ENCODE data around the gene POC1A. TPM values are rescaled to one million over a fixed set of nuclear protein-coding genes. Genes with fewer than 3 reads are reported as not detected.

POC1A gene
- total and polyA plus RNA-seq, 10 of the 15 experiments (the other 5 are each of a cell fraction or from before 2014, with no cell fraction given) = 8.5 to 49.8 (median 23.5) TPM

DNA sequence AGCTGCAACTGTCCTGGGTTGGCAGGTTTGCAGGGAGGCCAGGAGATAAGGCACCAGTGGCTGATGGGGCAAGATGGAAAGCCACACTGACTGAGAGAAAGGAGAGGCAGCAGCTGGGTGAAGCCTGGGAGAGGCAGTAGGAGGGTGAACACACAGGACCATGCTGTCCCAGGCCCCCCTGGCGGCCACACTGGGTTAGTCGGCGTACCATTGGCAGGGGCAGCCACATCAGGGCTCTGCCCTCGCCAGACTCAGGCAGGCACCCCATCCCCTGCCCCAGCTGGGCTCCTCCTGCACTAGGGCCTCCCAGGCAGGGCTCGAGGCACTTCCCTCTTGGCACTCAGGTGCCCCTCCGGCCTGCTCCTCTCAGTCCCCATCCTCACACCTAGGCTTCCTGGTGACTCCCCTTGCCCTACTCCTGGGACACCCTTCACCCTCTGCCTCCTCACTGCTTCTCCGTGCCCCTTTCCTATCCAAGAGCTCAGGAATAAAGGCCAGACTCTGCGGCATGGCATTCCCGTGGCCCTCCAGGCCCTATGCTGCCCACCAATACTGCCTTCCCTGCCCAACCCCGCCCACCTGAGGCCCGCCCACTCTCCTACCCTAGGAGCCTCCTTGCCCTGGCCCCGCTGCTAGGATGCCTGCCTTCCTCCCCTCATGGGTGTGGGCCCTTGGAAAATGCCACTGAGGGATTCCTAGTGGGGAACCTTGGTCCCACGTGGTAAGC is 69.1 kb downstream of the POC1A start (continued):
- TF ChIP-seq, protein P1, sequence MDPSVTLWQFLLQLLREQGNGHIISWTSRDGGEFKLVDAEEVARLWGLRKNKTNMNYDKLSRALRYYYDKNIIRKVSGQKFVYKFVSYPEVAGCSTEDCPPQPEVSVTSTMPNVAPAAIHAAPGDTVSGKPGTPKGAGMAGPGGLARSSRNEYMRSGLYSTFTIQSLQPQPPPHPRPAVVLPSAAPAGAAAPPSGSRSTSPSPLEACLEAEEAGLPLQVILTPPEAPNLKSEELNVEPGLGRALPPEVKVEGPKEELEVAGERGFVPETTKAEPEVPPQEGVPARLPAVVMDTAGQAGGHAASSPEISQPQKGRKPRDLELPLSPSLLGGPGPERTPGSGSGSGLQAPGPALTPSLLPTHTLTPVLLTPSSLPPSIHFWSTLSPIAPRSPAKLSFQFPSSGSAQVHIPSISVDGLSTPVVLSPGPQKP (IDR thresholded peaks at IDR 0.05; ENCODE audit: low read depth, low read length) = no peak
- TF ChIP-seq EP300 (IDR thresholded peaks at IDR 0.05; ENCODE audit: borderline replicate concordance in 1 of 2, control insufficient read depth in 1 of 2, low read depth in 2 of 2, low read length in 2 of 2) (no peak), HDGF (IDR thresholded peaks at IDR 0.05) (no peak), NRF1 (conservative IDR thresholded peaks at IDR 0.05; ENCODE audit: low read depth, low read length) (no peak), SUZ12 (IDR thresholded peaks at IDR 0.05; ENCODE audit: unreplicated experiment) (no peak)

DNA sequence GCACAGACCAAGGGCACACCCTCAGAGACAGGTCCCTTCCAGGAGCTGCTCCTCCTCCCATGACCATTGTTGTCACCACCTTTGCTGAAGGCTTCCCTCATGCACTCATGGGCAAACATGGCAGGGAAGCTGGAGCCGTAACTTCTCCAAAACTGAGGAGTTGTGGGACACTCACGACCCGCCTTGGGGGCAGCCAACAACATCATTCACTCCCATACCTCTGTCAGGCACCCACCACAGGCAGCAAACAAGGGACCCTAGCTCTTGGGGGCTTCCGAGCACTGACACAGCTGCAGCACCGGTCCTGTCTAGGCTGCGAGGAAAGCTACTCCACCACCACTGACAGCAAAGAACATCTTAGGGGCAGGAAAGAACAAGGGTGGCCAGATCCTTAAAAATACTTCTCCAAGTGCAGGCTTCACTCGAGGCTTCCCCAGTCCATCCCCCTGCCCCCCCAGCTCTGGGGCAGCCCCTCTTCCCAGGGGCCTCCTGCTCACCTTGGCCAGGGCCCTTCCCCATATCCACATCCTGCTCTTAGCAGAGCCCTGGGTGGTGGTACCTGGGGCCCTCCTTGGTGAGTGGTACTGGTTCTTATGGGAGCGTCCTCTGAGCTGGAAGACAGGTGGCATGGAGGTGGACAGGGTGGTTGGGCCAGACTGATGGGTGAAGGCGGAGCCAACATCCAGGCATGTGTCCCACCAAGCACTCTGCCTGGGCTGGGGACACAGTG is 69.8 kb downstream of the POC1A start:
- H3K79me2 ChIP-seq (ENCODE audit: control insufficient read depth, insufficient read depth, low read length) = no peaks in the 10 kb centered on the region
- H4K20me1 ChIP-seq (ENCODE audit: control insufficient read depth, insufficient read depth) = no peaks in the 10 kb centered on the region
- no peaks in the 10 kb centered on the region; a peak in 2 of 4 replicates for H3K36me3 ChIP-seq (ENCODE audit: control insufficient read depth in 2 of 2, insufficient read depth in 2 of 2, low read length in 1 of 2)
- RAD21 ChIA-PET (ENCODE audit: unreplicated experiment) = no interaction called here
- no peak overlapping the region for H2AFZ ChIP-seq (ENCODE audit: control insufficient read depth, low read depth, low read length)
- H3K27me3 ChIP-seq (replicated peaks in 1 of 2; ENCODE audit: control insufficient read depth in 2 of 2, insufficient read depth in 2 of 2, low read length in 1 of 2) = no peaks in the 10 kb centered on the region
- DNase-seq (ENCODE audit: low read depth, low spot score) (no peak), FAIRE-seq (no peak), ATAC-seq (no peak)
- no peak overlapping the region for H3K9ac ChIP-seq (ENCODE audit: control insufficient read depth, insufficient read depth, low read length)
- in situ Hi-C loops (cut with MboI) = no loop called here
- H3K4me1 ChIP-seq (ENCODE audit: control insufficient read depth, insufficient read depth, low read length) = peaks cover 25% of the 10 kb centered on the region
- intact Hi-C loops (cut with micrococcal nuclease; ENCODE audit: unreplicated experiment) = no loop called here
- H3K27ac ChIP-seq (ENCODE audit: control insufficient read depth, insufficient read depth) = no peak overlapping the region
- SMC1A ChIA-PET (ENCODE audit: uncharacterized antibody, unreplicated experiment) = no interaction called here
- H3K4me3 ChIP-seq = no peak overlapping the region
- POLR2A ChIA-PET = no interaction called here
- H3K4me2 ChIP-seq (ENCODE audit: control insufficient read depth, insufficient read depth) = no peak overlapping the region
- BruUV-seq (replicated peaks) = no TSS peak
- CTCF ChIA-PET = interaction anchor here (1.0 kb wide), 1 partner anchor 31 kb away, joined by 4 read pairs; no protein-coding TSS in a partner anchor
- WGBS (ENCODE audit: insufficient coverage, insufficient replicate concordance, low lambda C conversion rate, missing lambda C conversion rate) = 92% methylated on average over 9 of the region's 9 CpGs
- no peaks in the 10 kb centered on the region for H3K9me3 ChIP-seq (replicated peaks; ENCODE audit: control insufficient read depth, insufficient read depth, low read length)
- TF ChIP-seq, protein P2, sequence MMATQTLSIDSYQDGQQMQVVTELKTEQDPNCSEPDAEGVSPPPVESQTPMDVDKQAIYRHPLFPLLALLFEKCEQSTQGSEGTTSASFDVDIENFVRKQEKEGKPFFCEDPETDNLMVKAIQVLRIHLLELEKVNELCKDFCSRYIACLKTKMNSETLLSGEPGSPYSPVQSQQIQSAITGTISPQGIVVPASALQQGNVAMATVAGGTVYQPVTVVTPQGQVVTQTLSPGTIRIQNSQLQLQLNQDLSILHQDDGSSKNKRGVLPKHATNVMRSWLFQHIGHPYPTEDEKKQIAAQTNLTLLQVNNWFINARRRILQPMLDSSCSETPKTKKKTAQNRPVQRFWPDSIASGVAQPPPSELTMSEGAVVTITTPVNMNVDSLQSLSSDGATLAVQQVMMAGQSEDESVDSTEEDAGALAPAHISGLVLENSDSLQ (IDR thresholded peaks at IDR 0.05) = no peak
- no peak for TF ChIP-seq CREB1 (IDR thresholded peaks at IDR 0.05; ENCODE audit: low read depth)
- no peak for TF ChIP-seq BMI1 (IDR thresholded peaks at IDR 0.05; ENCODE audit: borderline replicate concordance)
- TF ChIP-seq MEF2A (IDR thresholded peaks at IDR 0.05; ENCODE audit: insufficient read depth, low read depth, low read length) = no peak
- TF ChIP-seq ZSCAN29 (IDR thresholded peaks at IDR 0.05) = no peak
- no peak for TF ChIP-seq POLR2AphosphoS2 (IDR thresholded peaks at IDR 0.05; ENCODE audit: low read depth, low read length)
- TF ChIP-seq, protein P3, sequence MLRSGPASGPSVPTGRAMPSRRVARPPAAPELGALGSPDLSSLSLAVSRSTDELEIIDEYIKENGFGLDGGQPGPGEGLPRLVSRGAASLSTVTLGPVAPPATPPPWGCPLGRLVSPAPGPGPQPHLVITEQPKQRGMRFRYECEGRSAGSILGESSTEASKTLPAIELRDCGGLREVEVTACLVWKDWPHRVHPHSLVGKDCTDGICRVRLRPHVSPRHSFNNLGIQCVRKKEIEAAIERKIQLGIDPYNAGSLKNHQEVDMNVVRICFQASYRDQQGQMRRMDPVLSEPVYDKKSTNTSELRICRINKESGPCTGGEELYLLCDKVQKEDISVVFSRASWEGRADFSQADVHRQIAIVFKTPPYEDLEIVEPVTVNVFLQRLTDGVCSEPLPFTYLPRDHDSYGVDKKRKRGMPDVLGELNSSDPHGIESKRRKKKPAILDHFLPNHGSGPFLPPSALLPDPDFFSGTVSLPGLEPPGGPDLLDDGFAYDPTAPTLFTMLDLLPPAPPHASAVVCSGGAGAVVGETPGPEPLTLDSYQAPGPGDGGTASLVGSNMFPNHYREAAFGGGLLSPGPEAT (IDR thresholded peaks at IDR 0.05; ENCODE audit: low read depth) = no peak
- TF ChIP-seq STAT1 (conservative IDR thresholded peaks at IDR 0.05) = no peak
- TF ChIP-seq RB1 (IDR thresholded peaks at IDR 0.05; ENCODE audit: borderline replicate concordance) = no peak
- no peak for TF ChIP-seq NFIC (IDR thresholded peaks at IDR 0.05; ENCODE audit: low read depth, low read length)
- no peak for TF ChIP-seq IKZF2 (IDR thresholded peaks at IDR 0.05)
- no peak for TF ChIP-seq ZNF207 (IDR thresholded peaks at IDR 0.05; ENCODE audit: borderline replicate concordance)
- TF ChIP-seq FOXK2 (IDR thresholded peaks at IDR 0.05) = no peak
- no peak for TF ChIP-seq CHD4 (IDR thresholded peaks at IDR 0.05)
- no peak for TF ChIP-seq RFX5 (IDR thresholded peaks at IDR 0.05; ENCODE audit: low read depth, low read length)

Measured in GM12878 (cell line).